NCI-H2171 treated with DMSO at 0.1 percent for 48 hours (cell line): Measurements from ENCODE around the gene YIPF6.
"Not testable (repeated sequence)": the region's sequence is repeated elsewhere in the genome, so short reads cannot be mapped to it uniquely, and the experiment has no call there.

Experiments used
- DNase-seq: peaks from one replicate; lab custom pipeline; 2025; lab: John Stamatoyannopoulos, UW

Gene YIPF6

DNA sequence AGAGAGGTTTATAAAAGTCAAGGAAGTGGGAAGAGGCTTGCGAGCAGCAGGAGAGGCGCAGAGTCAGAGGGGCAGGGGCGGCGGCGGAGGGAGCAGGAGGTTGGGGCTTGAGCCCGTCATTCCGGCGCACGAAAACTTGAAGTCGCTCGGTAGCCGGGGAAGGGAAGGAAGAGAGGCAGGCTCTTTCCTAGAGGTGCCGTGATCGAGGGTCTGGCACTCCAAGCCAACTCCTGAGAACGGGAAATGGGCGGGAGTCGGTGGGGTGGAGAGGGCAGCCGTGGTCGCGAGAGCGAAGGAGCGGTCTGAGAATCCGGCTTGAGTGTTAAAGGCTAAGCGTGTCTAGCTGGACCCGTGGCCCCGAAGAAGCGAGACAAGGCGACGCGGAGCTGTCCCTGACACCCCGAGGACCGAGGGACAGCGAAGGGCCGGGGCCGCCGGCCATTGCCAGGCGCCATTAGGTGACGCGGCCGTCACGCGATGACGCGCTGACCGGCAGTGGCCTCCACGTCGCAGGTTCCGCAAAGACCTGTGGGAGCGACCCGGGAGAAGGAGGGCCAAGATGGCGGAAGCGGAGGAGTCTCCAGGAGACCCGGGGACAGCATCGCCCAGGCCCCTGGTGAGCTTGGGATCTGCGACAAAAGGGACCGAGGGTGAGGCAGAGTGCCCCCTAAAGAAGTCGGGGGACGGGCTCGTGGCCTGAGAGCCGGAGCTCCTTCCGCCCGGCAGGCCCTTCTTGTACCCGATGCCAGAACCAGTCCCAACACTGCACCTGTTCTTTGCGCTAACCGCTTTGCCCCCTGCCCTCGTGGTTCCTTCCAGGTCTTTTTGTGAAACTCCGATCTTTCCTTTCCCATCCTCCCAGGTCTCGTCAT is at the start of gene YIPF6:
Gene YIPF6, plus strand, starts transcription at position 544 of the 872 bp plus-strand sequence. Its CDS starts 16 bp downstream, at position 560.
- DNase-seq: peak; percentile 55

DNA sequence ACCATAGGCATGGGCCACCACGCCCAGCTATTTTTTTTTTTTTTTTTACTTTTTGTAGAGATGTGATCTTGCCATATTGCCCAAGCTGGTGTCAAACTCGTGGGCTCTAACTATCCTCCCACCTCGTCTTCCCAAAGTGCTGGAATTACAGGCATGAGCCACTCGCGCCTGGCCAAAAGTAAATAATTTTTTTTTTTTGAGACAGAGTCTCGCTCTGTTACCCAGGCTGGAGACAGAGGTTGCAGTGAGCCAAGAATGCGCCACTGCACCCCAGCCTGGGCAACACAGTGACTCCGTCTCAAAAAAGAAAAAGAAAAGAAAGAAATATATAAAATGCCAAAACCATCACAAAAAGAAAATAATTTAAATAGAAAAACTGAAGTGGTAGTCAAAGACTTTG is 47.1 kb upstream of the YIPF6 start:
- no peak for DNase-seq

DNA sequence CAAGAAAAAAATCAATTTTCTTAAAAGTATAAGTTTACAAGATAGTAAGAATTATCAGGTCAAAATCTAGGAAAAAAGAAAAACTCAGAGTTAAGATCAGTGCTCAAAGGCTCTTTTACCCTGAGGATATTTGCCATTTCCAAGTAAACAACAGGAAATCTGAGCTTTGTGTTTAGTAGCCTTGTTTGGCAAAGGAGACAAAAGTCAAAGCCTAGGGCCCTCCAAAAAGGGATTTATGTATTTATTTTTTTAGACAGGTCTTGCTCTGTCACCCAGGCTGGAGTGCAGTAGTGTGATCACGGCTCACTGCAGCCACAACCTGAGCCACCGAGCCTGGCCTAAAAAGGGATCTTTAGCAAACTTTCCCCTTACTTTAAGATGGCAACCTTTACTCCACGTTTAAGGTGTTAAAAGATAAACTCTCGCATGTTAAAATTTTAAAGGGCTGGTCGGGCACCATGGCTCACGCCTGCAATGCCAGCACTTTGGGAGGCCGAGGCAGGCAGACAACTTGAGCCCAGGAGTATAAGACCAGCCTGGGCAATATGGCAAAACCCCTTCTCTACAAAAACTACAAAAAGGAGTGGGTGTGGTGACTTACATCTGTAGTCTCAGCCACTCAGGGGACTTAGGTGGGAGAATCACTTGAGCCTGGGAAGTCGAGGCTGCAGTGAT is 44.2 kb upstream of the YIPF6 start:
- no peak for DNase-seq

- DNase-seq: no peak
These were observed 43.7 kb upstream of the YIPF6 start for GRCh38 chrX:68455151-68455510.

DNA sequence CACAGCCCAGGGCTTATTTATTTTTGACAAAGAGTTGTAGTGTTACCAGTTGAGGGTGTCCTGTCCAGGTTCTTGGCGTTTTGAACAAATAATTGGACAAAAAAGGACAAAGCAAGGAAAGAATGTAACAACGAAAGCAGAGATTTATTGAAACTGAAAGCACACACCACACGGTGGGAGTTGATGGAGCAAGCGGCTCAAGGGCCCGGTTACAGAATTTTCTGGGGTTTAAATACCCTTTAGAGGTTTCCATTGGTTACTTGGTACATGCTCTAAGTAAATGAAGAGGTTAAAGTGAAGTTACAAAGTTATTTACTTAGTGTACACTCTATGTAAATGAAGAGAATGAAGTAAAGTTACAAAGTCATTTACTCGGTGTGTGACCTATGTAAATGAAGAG is 37.8 kb upstream of the YIPF6 start:
- DNase-seq: no peak

GRCh38 chrX:68461576-68461975 is 37.3 kb upstream of the YIPF6 start:
- DNase-seq: no peak

- no peak for DNase-seq
These were observed 36.7 kb upstream of the YIPF6 start for GRCh38 chrX:68462197-68462596.

DNA sequence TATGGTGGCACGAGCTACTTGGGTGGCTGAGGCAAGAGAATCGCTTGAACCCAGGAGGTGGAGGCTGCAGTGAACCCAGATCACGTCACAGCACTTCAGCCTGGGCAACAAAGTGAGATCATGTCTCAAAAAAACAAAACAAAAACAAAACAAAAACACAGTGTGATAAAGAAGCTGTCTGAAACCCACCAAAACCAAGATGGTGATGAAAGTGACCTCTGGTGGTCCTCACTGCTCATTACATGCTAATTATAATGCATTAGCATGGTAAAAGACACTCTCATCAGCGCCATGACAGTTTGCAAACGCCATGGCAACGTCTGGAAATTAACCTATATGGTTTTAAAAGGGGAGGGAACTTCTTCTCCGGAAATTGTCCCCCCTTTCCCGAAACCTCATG is 36.2 kb upstream of the YIPF6 start:
- peak; percentile 21 for DNase-seq

DNA sequence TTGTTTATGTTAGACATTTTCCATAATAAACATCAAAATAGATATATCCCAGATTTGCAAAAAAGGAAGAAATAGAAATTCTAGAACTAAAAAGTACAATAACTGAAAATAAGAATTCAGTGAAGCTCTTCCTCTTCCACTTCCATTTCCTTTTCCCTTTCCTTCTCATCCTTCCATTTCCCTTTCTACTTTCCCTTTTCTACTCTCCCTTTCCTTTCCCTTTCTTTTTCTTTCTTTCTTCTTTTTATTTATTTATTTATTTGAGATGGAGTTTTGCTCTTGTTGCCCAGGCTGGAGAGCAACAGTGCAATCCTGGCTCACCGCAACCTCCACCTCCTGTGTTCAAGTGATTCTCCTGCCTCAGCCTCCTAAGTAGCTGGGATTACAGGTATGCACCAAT is 35.0 kb upstream of the YIPF6 start:
- DNase-seq: no peak

DNA sequence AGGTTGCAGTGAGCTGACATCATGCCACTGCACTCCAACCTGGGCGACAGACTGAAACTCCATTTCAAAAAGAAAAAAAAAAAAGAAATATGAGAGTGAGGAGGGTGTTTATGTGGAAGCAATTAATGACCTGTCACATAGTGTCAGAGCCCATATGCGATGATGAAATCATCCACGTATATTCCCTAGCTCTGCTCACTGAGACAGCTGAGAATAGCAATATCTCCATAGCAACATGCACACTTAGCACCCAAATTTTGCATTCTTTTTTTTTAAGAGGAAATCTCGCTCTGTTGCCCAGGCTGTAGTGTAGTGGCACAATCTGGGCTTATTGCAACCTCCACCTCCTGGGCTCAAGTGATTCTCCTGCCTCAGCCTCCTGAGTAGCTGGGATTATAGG is 34.1 kb upstream of the YIPF6 start:
- peak; percentile 12 for DNase-seq

DNA sequence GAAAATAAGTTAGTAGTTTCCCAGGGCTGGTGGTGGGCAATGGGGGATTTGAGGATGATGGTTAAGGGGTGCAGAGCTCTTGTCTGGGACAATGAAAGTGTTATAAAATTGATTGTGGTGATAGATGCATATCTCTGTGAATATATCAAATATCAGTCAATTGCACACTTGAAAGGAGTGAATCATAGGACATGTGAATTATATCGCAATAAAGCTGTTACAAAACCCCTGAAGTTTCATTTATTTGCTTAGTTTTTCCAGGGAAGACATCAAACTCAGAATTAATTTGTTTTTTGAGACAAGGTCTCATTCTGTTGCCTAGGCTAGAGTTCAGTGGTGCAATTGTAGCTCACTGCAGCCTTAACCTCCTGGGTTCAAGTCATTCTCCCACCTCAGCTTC is 17.9 kb upstream of the YIPF6 start:
- no peak for DNase-seq

DNA sequence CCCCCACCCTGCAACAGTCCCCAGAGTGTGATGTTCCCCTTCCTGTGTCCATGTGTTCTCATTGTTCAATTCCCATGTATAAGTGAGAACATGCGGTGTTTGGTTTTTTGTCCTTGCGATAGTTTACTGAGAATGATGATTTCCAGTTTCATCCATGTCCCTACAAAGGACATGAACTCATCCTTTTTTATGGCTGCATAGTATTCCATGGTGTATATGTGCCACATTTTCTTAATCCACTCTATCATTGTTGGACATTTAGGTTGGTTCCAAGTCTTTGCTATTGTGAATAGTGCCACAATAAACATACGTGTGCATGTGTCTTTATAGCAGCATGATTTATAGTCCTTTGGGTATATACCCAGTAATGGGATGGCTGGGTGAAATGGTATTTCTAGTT is 12.7 kb upstream of the YIPF6 start:
- not testable (repeated sequence) for DNase-seq

GRCh38 chrX:68487254-68487653 is 11.6 kb upstream of the YIPF6 start:
- DNase-seq: no peak

GRCh38 chrX:68487924-68488323 is 10.9 kb upstream of the YIPF6 start:
- DNase-seq: no peak

- no peak for DNase-seq
These were observed 10.2 kb upstream of the YIPF6 start for GRCh38 chrX:68488657-68489056.

DNA sequence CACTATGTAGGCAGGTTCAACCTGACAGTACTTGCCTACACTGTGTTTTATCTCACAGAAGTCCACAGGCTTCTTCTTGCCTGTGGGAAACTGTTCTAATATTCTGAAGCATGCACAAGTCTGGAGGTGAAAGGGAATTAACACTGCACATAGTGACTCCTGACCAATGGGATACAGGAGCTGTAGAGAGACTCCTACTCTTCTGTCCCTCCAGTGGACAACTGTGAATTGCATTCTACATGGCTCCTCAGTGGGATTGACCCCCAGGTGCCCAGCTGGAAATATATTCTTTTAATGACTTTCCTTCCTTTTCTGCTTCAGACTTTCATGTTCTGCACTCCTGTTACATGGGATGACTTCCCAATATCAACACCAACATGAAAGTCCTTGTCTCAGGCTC is 8.2 kb upstream of the YIPF6 start:
- no peak for DNase-seq

GRCh38 chrX:68492583-68492982 is 6.3 kb upstream of the YIPF6 start:
- DNase-seq: no peak

DNA sequence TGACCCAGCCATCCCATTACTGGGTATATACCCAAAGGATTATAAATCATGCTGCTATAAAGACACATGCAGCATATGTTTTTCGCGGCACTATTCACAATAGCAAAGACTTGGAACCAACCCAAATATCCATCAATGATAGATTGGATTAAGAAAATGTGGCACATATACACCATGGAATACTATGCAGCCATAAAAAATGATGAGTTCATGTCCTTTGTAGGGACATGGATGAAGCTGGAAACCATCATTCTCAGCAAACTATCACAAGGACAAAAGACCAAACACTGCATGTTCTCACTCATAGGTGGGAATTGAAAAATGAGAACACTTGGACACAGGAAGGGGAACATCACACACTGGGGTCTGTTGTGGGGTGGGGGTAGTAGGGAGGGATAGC is 5.1 kb upstream of the YIPF6 start:
- DNase-seq: not testable (repeated sequence)

GRCh38 chrX:68498044-68498507 is 775 bp upstream of the YIPF6 start:
- DNase-seq: peak; percentile 23

GRCh38 chrX:68499543-68500504 is 973 bp downstream of the YIPF6 start:
- DNase-seq: no peak

DNA sequence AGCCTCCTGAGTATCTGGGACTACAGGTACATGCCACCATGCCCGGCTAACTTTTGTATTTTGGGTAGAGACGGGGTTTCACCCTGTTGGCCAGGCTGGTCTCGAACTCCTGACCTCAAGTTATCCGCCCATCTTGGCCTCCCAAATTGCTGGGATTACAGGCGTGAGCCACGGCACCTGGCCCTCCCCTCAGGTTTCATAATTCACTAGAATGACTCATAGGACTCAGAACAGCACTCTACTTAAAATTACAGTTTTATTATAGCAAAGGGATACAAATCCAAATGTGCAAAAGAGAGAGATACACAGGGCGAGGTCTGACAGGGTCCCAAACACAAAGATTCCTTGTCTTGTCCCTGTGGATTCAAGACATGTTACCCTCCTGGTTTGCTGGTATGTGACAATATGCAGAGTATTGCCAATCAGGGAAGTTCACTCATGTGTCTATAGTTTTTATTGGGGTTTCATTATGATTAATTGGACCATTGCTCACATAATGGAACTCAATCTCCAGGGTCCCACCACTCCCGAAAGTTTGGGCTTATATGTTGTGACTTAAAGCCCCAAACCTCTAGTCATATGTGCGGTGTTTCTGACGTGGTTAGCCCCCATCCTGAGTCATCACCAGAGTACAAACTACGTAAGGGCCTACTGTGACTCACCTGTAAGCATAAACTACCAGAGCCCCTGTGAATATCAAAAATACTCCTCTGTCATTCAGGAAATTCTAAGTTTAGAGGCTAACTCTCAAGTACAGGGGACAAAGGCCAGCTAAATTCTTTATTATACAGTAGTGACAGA is 5.2 kb downstream of the YIPF6 start:
- no peak for DNase-seq
